Measurements from ENCODE around the gene TBL1X. TPM values are rescaled to one million over a fixed set of nuclear protein-coding genes. Genes with fewer than 3 reads are reported as not detected.
A peak's percentile ranks its signal among the peaks of the same experiment; 100 is the strongest.

The TBL1X gene
- total and polyA plus RNA-seq, 10 of the 15 experiments (the other 5 are each of a cell fraction or from before 2014, with no cell fraction given), result 4.4 to 26.3 (median 10.6) TPM

GRCh38 chrX:9593756-9594155 is 128.9 kb downstream of the TBL1X start:
- H3K4me2 ChIP-seq (ENCODE audit: control insufficient read depth, insufficient read depth), result no peak overlapping the region
- BruUV-seq (replicated peaks), result no TSS peak
- no peaks in the 10 kb centered on the region for H3K79me2 ChIP-seq (ENCODE audit: control insufficient read depth, insufficient read depth, low read length)
- RAD21 ChIA-PET (ENCODE audit: unreplicated experiment), result no interaction called here
- no peaks in the 10 kb centered on the region for H3K27me3 ChIP-seq (replicated peaks in 1 of 2; ENCODE audit: control insufficient read depth in 2 of 2, insufficient read depth in 2 of 2, low read length in 1 of 2)
- no peak overlapping the region for H3K4me3 ChIP-seq
- no peaks in the 10 kb centered on the region for H3K4me1 ChIP-seq (ENCODE audit: control insufficient read depth, insufficient read depth, low read length)
- no peaks in the 10 kb centered on the region for H4K20me1 ChIP-seq (ENCODE audit: control insufficient read depth, insufficient read depth)
- POLR2A ChIA-PET, result no interaction called here
- in situ Hi-C loops (cut with MboI), result no loop called here
- H3K36me3 ChIP-seq (ENCODE audit: control insufficient read depth in 2 of 2, insufficient read depth in 2 of 2, low read length in 1 of 2), result no peaks in the 10 kb centered on the region
- 32% methylated on average over 9 of the region's 9 CpGs for WGBS (ENCODE audit: insufficient coverage, insufficient replicate concordance, low lambda C conversion rate, missing lambda C conversion rate)
- H3K9me3 ChIP-seq (replicated peaks; ENCODE audit: control insufficient read depth, insufficient read depth, low read length), result no peaks in the 10 kb centered on the region
- FAIRE-seq (no peak), DNase-seq (ENCODE audit: low read depth, low spot score) (no peak), ATAC-seq (peak; percentile 56)
- no peak overlapping the region for H3K9ac ChIP-seq (ENCODE audit: control insufficient read depth, insufficient read depth, low read length)
- H3K27ac ChIP-seq (ENCODE audit: control insufficient read depth, insufficient read depth), result no peak overlapping the region
- no peak overlapping the region for H2AFZ ChIP-seq (ENCODE audit: control insufficient read depth, low read depth, low read length)
- CTCF ChIA-PET, result no interaction called here
- SMC1A ChIA-PET (ENCODE audit: uncharacterized antibody, unreplicated experiment), result no interaction called here
- TF ChIP-seq KDM1A (IDR thresholded peaks at IDR 0.05; ENCODE audit: borderline replicate concordance) (no peak), SUPT20H (IDR thresholded peaks at IDR 0.05; ENCODE audit: borderline replicate concordance, control insufficient read depth, low read depth, low read length) (no peak), SMAD1 (IDR thresholded peaks at IDR 0.05; ENCODE audit: low read depth, partially characterized antibody) (no peak), CEBPB (IDR thresholded peaks at IDR 0.05; ENCODE audit: borderline replicate concordance in 1 of 2, low read depth in 2 of 2, low read length in 2 of 2) (no peak), MYC (IDR thresholded peaks at IDR 0.05; ENCODE audit: insufficient read depth, insufficient read length, insufficient replicate concordance, low read length, severe bottlenecking) (no peak), PBX3 (IDR thresholded peaks at IDR 0.05; ENCODE audit: insufficient replicate concordance, low read depth, low read length) (no peak), FOXK2 (IDR thresholded peaks at IDR 0.05) (no peak), PAX8 (IDR thresholded peaks at IDR 0.05) (no peak), NFXL1 (IDR thresholded peaks at IDR 0.05; ENCODE audit: borderline replicate concordance) (no peak), EGR1 (IDR thresholded peaks at IDR 0.05; ENCODE audit: borderline replicate concordance in 1 of 2, low read depth in 2 of 2, low read length in 2 of 2) (no peak), USF2 (IDR thresholded peaks at IDR 0.05; ENCODE audit: borderline replicate concordance, low read depth, low read length) (no peak)
- intact Hi-C loops (cut with micrococcal nuclease; ENCODE audit: unreplicated experiment), result no loop called here

All from GM12878 (cell line).